Calu3 (cell line): ENCODE results near the gene CAV1. TPM values are rescaled to one million over a fixed set of nuclear protein-coding genes. Genes with fewer than 3 reads are reported as not detected.

ENCODE experiments used
- BruUV-seq: library from RNA; stranded (reverse); fragments of 400-500 nt; replicated peaks from 2 replicates; lab custom pipeline; 2021; lab: Mats Ljungman, UMichigan
- CTCF ChIA-PET: fragments of 300-600 bp; sonication (Branson Sonifier 250); formaldehyde crosslinking; loops from one replicate; lab custom pipeline; 2022; ENCODE audit warnings: antibody characterized with exemption; lab: Charles Lee
- DNase-seq: peaks from one replicate; pipeline ENCODE4 v3.0.0; 2022
- H3K27ac Mint-ChIP-seq: one replicate; pipeline ENCODE4 v1.8.0; 2022; ENCODE audit warnings: mixed read lengths; ENCODE audit not compliant: unreplicated experiment
- H3K27me3 Mint-ChIP-seq: one replicate; pipeline ENCODE4 v1.8.0; 2022; ENCODE audit warnings: mixed read lengths; ENCODE audit not compliant: unreplicated experiment
- H3K36me3 Mint-ChIP-seq: one replicate; pipeline ENCODE4 v1.8.0; 2022; ENCODE audit warnings: mild to moderate bottlenecking, moderate library complexity, mixed read lengths; ENCODE audit not compliant: insufficient read depth, unreplicated experiment
- H3K4me1 Mint-ChIP-seq: one replicate; pipeline ENCODE4 v1.8.0; 2022; ENCODE audit warnings: mild to moderate bottlenecking, low read depth, mixed read lengths; ENCODE audit not compliant: unreplicated experiment
- H3K4me3 Mint-ChIP-seq: one replicate; pipeline ENCODE4 v1.8.0; 2022; ENCODE audit warnings: mild to moderate bottlenecking, low read depth, moderate library complexity, mixed read lengths; ENCODE audit not compliant: unreplicated experiment
- H3K9me3 Mint-ChIP-seq: one replicate; pipeline ENCODE4 v1.8.0; 2022; ENCODE audit warnings: low read depth, mixed read lengths; ENCODE audit not compliant: unreplicated experiment
- CTCF ChIP-seq: fragments of 200-600 bp; IDR thresholded peaks from one replicate; pipeline ENCODE4 v1.8.0; 2022; ENCODE audit warnings: antibody characterized with exemption; ENCODE audit not compliant: unreplicated experiment
- intact Hi-C: fragments of 100-400 bp; cut with micrococcal nuclease; formaldehyde crosslinking; loops from one replicate; pipeline ENCODE4 v1.10.0; 2022; ENCODE audit not compliant: unreplicated experiment
- total RNA-seq: library from RNA; stranded (reverse); gene quantifications from 2 replicates; pipeline ENCODE4 v1.2.3, GENCODE V29; 2022

The CAV1 gene
- total RNA-seq, 1 experiment from 2014 or later: 15.9 TPM

- Mint-ChIP-seq H3K4me1 (no peaks in the 10 kb centered on the region), H3K9me3 (no peaks in the 10 kb centered on the region), H3K27me3 (no peaks in the 10 kb centered on the region), H3K27ac (no peak overlapping the region), H3K36me3 (no peaks in the 10 kb centered on the region), H3K4me3 (no peak overlapping the region)
- CTCF ChIA-PET: interaction anchor here (0.6 kb wide), 2 partner anchors 67 to 288 kb away, joined by 3 to 5 read pairs; no protein-coding TSS in a partner anchor
- TF ChIP-seq CTCF: no peak
- no peak for DNase-seq
- intact Hi-C loops: no loop called here
- no TSS peak for BruUV-seq
These were observed 37.1 kb downstream of the CAV1 start for GRCh38 chr7:116561697-116562483.

- no peak for DNase-seq
- no peaks in the 10 kb centered on the region for H3K4me1 Mint-ChIP-seq
- TF ChIP-seq CTCF: no peak
- no peaks in the 10 kb centered on the region for H3K9me3 Mint-ChIP-seq
- H3K27me3 Mint-ChIP-seq: no peaks in the 10 kb centered on the region
- no peak overlapping the region for H3K4me3 Mint-ChIP-seq
- BruUV-seq: no TSS peak
- H3K36me3 Mint-ChIP-seq: no peaks in the 10 kb centered on the region
- no peak overlapping the region for H3K27ac Mint-ChIP-seq
- intact Hi-C loops: no loop called here
- CTCF ChIA-PET: interaction anchor here (0.6 kb wide), 1 partner anchor 289 kb away, joined by 3 read pairs; no protein-coding TSS in a partner anchor
These were observed 37.8 kb downstream of the CAV1 start for GRCh38 chr7:116562529-116563121.

GRCh38 chr7:116565981-116566380 lies 41.1 kb downstream of the CAV1 start:
- Mint-ChIP-seq H3K9me3 (no peaks in the 10 kb centered on the region), H3K27ac (no peak overlapping the region), H3K36me3 (no peaks in the 10 kb centered on the region), H3K4me3 (no peak overlapping the region), H3K27me3 (no peaks in the 10 kb centered on the region), H3K4me1 (peaks cover 16% of the 10 kb centered on the region)
- TF ChIP-seq CTCF: no peak
- no TSS peak for BruUV-seq
- intact Hi-C loops: no loop called here
- CTCF ChIA-PET: interaction anchor here (0.6 kb wide), 1 partner anchor 70 kb away, joined by 3 read pairs; no protein-coding TSS in a partner anchor
- DNase-seq: no peak

- no peaks in the 10 kb centered on the region for H3K9me3 Mint-ChIP-seq
- intact Hi-C loops: no loop called here
- H3K4me1 Mint-ChIP-seq: peaks cover 23% of the 10 kb centered on the region
- BruUV-seq: no TSS peak
- no peak for DNase-seq
- TF ChIP-seq CTCF: no peak
- no peaks in the 10 kb centered on the region for H3K36me3 Mint-ChIP-seq
- no peak overlapping the region for H3K27ac Mint-ChIP-seq
- H3K4me3 Mint-ChIP-seq: no peak overlapping the region
- CTCF ChIA-PET: no interaction called here
- H3K27me3 Mint-ChIP-seq: no peaks in the 10 kb centered on the region
These were observed 41.8 kb downstream of the CAV1 start for GRCh38 chr7:116566666-116567065.
